Smooth muscle cell (in vitro differentiated cells): ENCODE data around the gene CHAMP1. TPM values are rescaled to one million over a fixed set of nuclear protein-coding genes. Genes with fewer than 3 reads are reported as not detected.
A peak's percentile ranks its signal among the peaks of the same experiment; 100 is the strongest.
"Not testable (repeated sequence)": the region's sequence is repeated elsewhere in the genome, so short reads cannot be mapped to it uniquely, and the experiment has no call there.

ENCODE experiments used
- DNase-seq: peaks from one replicate; lab custom pipeline; 2025; ENCODE audit not compliant: unreplicated experiment; lab: John Stamatoyannopoulos, UW
- H2AFZ ChIP-seq: fragments of 200-600 bp; sonication (generic); 2 replicates; pipeline ENCODE4 v1.6.0; 2016; ENCODE audit warnings: antibody characterized with exemption, low read depth, mild to moderate bottlenecking
- H3F3A ChIP-seq: fragments of 200-600 bp; sonication (generic); 2 replicates; pipeline ENCODE4 v1.6.0; 2017; ENCODE audit warnings: antibody characterized with exemption, low read depth
- H3K27ac ChIP-seq: fragments of 200-600 bp; sonication (generic); 2 replicates; pipeline ENCODE4 v1.5.1; 2016; ENCODE audit warnings: low read depth, mild to moderate bottlenecking
- H3K27me3 ChIP-seq: fragments of 200-600 bp; sonication (generic); 2 replicates; pipeline ENCODE4 v1.6.1; 2016; ENCODE audit warnings: low read depth, mild to moderate bottlenecking
- H3K36me3 ChIP-seq: fragments of 200-600 bp; sonication (generic); 2 replicates; pipeline ENCODE4 v1.5.1; 2016; ENCODE audit warnings: low read depth
- H3K4me1 ChIP-seq: fragments of 200-600 bp; sonication (generic); 2 replicates; pipeline ENCODE4 v1.5.1; 2016; ENCODE audit warnings: low read depth
- H3K4me2 ChIP-seq: fragments of 200-600 bp; sonication (generic); 2 replicates; pipeline ENCODE4 v1.6.0; 2016; ENCODE audit warnings: mild to moderate bottlenecking
- H3K4me3 ChIP-seq: fragments of 200-600 bp; sonication (generic); 2 replicates; pipeline ENCODE4 v1.5.1; 2016; ENCODE audit warnings: mild to moderate bottlenecking
- H3K79me2 ChIP-seq: fragments of 200-600 bp; sonication (generic); 2 replicates; pipeline ENCODE4 v1.6.0; 2016; ENCODE audit warnings: low read depth, mild to moderate bottlenecking
- H3K9ac ChIP-seq: fragments of 200-600 bp; sonication (generic); 2 replicates; pipeline ENCODE4 v1.6.0; 2016; ENCODE audit warnings: low read depth
- H3K9me3 ChIP-seq: fragments of 200-600 bp; sonication (generic); replicated peaks from 2 replicates; pipeline ENCODE4 v1.5.1; 2016; ENCODE audit warnings: low read depth
- H4K20me1 ChIP-seq: fragments of 200-600 bp; sonication (generic); 2 replicates; pipeline ENCODE4 v1.6.0; 2016; ENCODE audit warnings: low read depth
- WGBS: methylation state at CpG from one replicate; pipeline ENCODE4 v1.1.7; 2016; ENCODE audit warnings: low lambda C conversion rate; 5-methylcytosine and 5-hydroxymethylcytosine counted together
- polyA plus RNA-seq: library from polyadenylated mRNA; unstranded; fragments of >200 nt; fragmentation: Nextera tagmentation; extraction: Ambion mirVana; gene quantifications from 2 replicates; pipeline ENCODE4 v1.2.1, GENCODE V29; 2016
- total RNA-seq: library from RNA; depleted of rRNA; stranded (reverse); fragments of >200 nt; gene quantifications from 2 replicates; pipeline ENCODE4 v1.2.3, GENCODE V29; 2014
- TF ChIP-seq, protein P1 (sequence below): fragments of 200-600 bp; sonication (generic); IDR thresholded peaks from 2 replicates; pipeline ENCODE4 v1.5.1; 2017; ENCODE audit warnings: borderline replicate concordance, mild to moderate bottlenecking, antibody characterized with exemption; ENCODE audit not compliant: insufficient read depth, poor library complexity, severe bottlenecking

CHAMP1 gene
- total and polyA plus RNA-seq, 2 experiments from 2014 or later, result 12.1 to 20.6 TPM

GRCh38 chr13:114339857-114340534, 25.7 kb downstream of the CHAMP1 start:
- Histone ChIP-seq H3K36me3 (no peaks in the 10 kb centered on the region), H3K79me2 (no peaks in the 10 kb centered on the region)
- TF ChIP-seq, protein P1, sequence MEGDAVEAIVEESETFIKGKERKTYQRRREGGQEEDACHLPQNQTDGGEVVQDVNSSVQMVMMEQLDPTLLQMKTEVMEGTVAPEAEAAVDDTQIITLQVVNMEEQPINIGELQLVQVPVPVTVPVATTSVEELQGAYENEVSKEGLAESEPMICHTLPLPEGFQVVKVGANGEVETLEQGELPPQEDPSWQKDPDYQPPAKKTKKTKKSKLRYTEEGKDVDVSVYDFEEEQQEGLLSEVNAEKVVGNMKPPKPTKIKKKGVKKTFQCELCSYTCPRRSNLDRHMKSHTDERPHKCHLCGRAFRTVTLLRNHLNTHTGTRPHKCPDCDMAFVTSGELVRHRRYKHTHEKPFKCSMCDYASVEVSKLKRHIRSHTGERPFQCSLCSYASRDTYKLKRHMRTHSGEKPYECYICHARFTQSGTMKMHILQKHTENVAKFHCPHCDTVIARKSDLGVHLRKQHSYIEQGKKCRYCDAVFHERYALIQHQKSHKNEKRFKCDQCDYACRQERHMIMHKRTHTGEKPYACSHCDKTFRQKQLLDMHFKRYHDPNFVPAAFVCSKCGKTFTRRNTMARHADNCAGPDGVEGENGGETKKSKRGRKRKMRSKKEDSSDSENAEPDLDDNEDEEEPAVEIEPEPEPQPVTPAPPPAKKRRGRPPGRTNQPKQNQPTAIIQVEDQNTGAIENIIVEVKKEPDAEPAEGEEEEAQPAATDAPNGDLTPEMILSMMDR, result peak; percentile 51

GRCh38 chr13:114341003-114341777, 26.9 kb downstream of the CHAMP1 start:
- Histone ChIP-seq H3K27ac (no peak overlapping the region), H3K79me2 (no peaks in the 10 kb centered on the region), H3K27me3 (no peaks in the 10 kb centered on the region), H4K20me1 (no peaks in the 10 kb centered on the region), H2AFZ (no peak overlapping the region), H3F3A (no peaks in the 10 kb centered on the region), H3K9ac (no peak overlapping the region), H3K9me3 (no peaks in the 10 kb centered on the region), H3K4me2 (no peak overlapping the region), H3K36me3 (no peaks in the 10 kb centered on the region), H3K4me1 (no peaks in the 10 kb centered on the region), H3K4me3 (no peak overlapping the region)
- no peak for DNase-seq
- WGBS, result 78% methylated on average over 14 of the region's 14 CpGs
- TF ChIP-seq, protein P1, result no peak

More at GRCh38 chr13:114339857-114340534, 25.7 kb downstream of the CHAMP1 start:
- Histone ChIP-seq H3K27me3 (no peaks in the 10 kb centered on the region), H4K20me1 (no peaks in the 10 kb centered on the region), H2AFZ (no peak overlapping the region), H3K27ac (no peak overlapping the region), H3K9me3 (no peaks in the 10 kb centered on the region), H3K4me3 (no peak overlapping the region), H3K4me1 (no peaks in the 10 kb centered on the region), H3F3A (no peaks in the 10 kb centered on the region), H3K4me2 (no peak overlapping the region), H3K9ac (no peak overlapping the region)
- DNase-seq, result no peak
- WGBS, result 80% methylated on average over 10 of the region's 10 CpGs

DNA sequence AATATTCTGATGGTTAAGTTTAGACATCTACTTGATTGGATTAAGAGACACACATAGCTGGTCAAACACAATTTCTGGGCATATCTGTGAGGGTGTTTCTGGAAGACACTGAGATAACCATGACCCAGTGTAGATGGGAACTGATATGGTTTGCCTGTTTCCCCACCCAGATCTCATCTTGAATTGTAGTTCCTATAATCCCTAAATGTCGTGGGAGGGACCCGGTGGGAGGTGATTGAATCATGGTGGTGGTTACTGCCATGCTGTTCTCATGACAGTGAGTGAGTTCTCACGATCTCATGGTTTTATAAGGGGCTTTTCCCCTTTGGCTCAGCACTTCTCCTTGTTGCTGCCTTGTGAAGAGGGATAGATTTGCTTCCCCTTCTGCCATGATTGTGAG, 33.0 kb downstream of the CHAMP1 start:
- H3K79me2 ChIP-seq, H3K9ac ChIP-seq, H3F3A ChIP-seq, H3K9me3 ChIP-seq, H2AFZ ChIP-seq, H4K20me1 ChIP-seq, H3K36me3 ChIP-seq, H3K27ac ChIP-seq, H3K27me3 ChIP-seq, H3K4me3 ChIP-seq, H3K4me2 ChIP-seq, H3K4me1 ChIP-seq, DNase-seq: not testable (repeated sequence)
- 79% methylated on average over 3 of the region's 3 CpGs for WGBS

DNA sequence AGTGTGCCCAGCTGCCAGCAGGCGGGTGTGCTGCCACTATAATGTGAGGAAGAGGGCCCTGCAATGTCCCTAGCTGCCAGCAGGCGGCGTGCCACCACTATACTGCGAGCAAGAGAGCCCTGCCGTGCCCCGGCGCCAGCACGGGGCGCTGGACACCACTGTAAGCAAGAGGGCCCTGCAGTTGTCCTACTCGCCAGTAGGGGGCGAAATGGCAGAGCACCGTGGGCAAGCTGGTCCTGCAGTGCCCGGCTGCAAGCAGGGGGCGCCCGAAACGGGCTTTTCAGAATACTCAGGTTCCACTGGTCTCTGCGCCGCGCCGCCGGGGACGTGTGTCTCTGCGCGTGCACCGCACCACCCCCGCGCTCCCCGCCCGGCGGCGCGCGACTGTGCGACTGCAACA, 38.5 kb downstream of the CHAMP1 start:
- WGBS, result 86% methylated on average over 25 of the region's 34 CpGs
- H3K36me3 ChIP-seq, result not testable (repeated sequence)

GRCh38 chr13:114353382-114353781, 39.1 kb downstream of the CHAMP1 start:
- not testable (repeated sequence) for H3K4me1 ChIP-seq, H3F3A ChIP-seq, H3K27ac ChIP-seq, H3K4me3 ChIP-seq, DNase-seq, H3K79me2 ChIP-seq, H3K36me3 ChIP-seq, H3K9ac ChIP-seq, H3K4me2 ChIP-seq, H4K20me1 ChIP-seq, H3K9me3 ChIP-seq, H3K27me3 ChIP-seq, H2AFZ ChIP-seq
- 94% methylated on average over 36 of the region's 38 CpGs for WGBS

More for the DNA sequence above, 38.5 kb downstream of the CHAMP1 start:
- H2AFZ ChIP-seq, DNase-seq, H3K9me3 ChIP-seq, H3K79me2 ChIP-seq, H3K4me1 ChIP-seq, H4K20me1 ChIP-seq, H3K9ac ChIP-seq, H3K27me3 ChIP-seq, H3K4me3 ChIP-seq, H3K27ac ChIP-seq, H3F3A ChIP-seq, H3K4me2 ChIP-seq: not testable (repeated sequence)
- TF ChIP-seq, protein P1, result peak; percentile 47
